PC-9 (cell line): Measurements from ENCODE around the gene HOXA9. TPM values are rescaled to one million over a fixed set of nuclear protein-coding genes. Genes with fewer than 3 reads are reported as not detected.

Experiments
- BruUV-seq: library from RNA; stranded (reverse); fragments of 400-500 nt; replicated peaks from 2 replicates; lab custom pipeline; 2021; lab: Mats Ljungman, UMichigan
- CTCF ChIA-PET: fragments of 300-600 bp; sonication (Branson Sonifier 250); formaldehyde crosslinking; loops from one replicate; lab custom pipeline; 2022; ENCODE audit warnings: antibody characterized with exemption; lab: Charles Lee
- POLR2A ChIA-PET: fragments of 300-600 bp; sonication (Branson Sonifier 250); formaldehyde crosslinking; loops from one replicate; lab custom pipeline; 2022; ENCODE audit warnings: antibody characterized with exemption; ENCODE audit not compliant: unreplicated experiment; lab: Charles Lee
- DNase-seq, 2 experiments: peaks; one replicate each; pipeline versions ENCODE4 v3.0.0 to v3.0.0-alpha.2; 2015 to 2022; ENCODE audit warnings: mixed read lengths in 1 of 2
- H2AFZ ChIP-seq: fragments of 200-600 bp; sonication (generic); 2 replicates; pipeline ENCODE4 v1.8.1; 2017; ENCODE audit warnings: antibody characterized with exemption
- H3F3A ChIP-seq: fragments of 200-600 bp; sonication (generic); 2 replicates; pipeline ENCODE4 v1.8.1; 2017; ENCODE audit warnings: antibody characterized with exemption, mild to moderate bottlenecking, low read depth; ENCODE audit not compliant: insufficient read depth
- H3K27ac ChIP-seq: fragments of 200-600 bp; sonication (generic); 2 replicates; pipeline ENCODE4 v1.6.1; 2016; ENCODE audit warnings: mixed run types
- H3K27me3 ChIP-seq: fragments of 200-600 bp; sonication (generic); 2 replicates; pipeline ENCODE4 v1.6.1; 2016; ENCODE audit warnings: low read depth, mixed run types; ENCODE audit not compliant: insufficient read depth
- H3K36me3 ChIP-seq: fragments of 200-600 bp; sonication (generic); 2 replicates; pipeline ENCODE4 v1.6.1; 2016; ENCODE audit warnings: low read depth, mixed run types
- H3K4me1 ChIP-seq: fragments of 200-600 bp; sonication (generic); replicated peaks from 2 replicates; pipeline ENCODE4 v1.6.1; 2016; ENCODE audit warnings: mixed run types; ENCODE audit not compliant: insufficient read depth
- H3K4me2 ChIP-seq: fragments of 200-600 bp; sonication (generic); 2 replicates; pipeline ENCODE4 v1.6.1; 2017; ENCODE audit warnings: mixed run types
- H3K4me3 ChIP-seq: fragments of 200-600 bp; sonication (generic); 2 replicates; pipeline ENCODE4 v1.6.1; 2016; ENCODE audit warnings: mixed run types
- H3K79me2 ChIP-seq: fragments of 200-600 bp; sonication (generic); 2 replicates; pipeline ENCODE4 v1.6.1; 2017; ENCODE audit warnings: low read depth, mixed run types
- H3K9me2 ChIP-seq: fragments of 200-600 bp; sonication (generic); 2 replicates; pipeline ENCODE4 v1.8.1; 2017; ENCODE audit warnings: mild to moderate bottlenecking; ENCODE audit not compliant: insufficient read depth
- H3K9me3 ChIP-seq: fragments of 200-600 bp; sonication (generic); 2 replicates; pipeline ENCODE4 v1.8.1; 2016; ENCODE audit warnings: low read depth; ENCODE audit not compliant: insufficient read depth
- H4K20me1 ChIP-seq: fragments of 200-600 bp; sonication (generic); 2 replicates; pipeline ENCODE4 v1.8.1; 2017; ENCODE audit not compliant: insufficient read depth
- CTCF ChIP-seq: fragments of 200-600 bp; sonication (generic); conservative IDR thresholded peaks from 2 replicates; pipeline ENCODE4 v1.6.1; 2017; ENCODE audit warnings: mixed run types, antibody characterized with exemption, mild to moderate bottlenecking, moderate library complexity
- EZH2 ChIP-seq: fragments of 200-600 bp; sonication (generic); IDR thresholded peaks from 2 replicates; pipeline ENCODE4 v1.8.0; 2017; ENCODE audit warnings: antibody characterized with exemption, low read depth
- intact Hi-C: fragments of 100-400 bp; cut with micrococcal nuclease; formaldehyde crosslinking; loops from one replicate; pipeline ENCODE4 v1.10.0; 2022; ENCODE audit not compliant: unreplicated experiment
- total RNA-seq: library from RNA; stranded (reverse); gene quantifications from 2 replicates; pipeline ENCODE4 v1.2.3, GENCODE V29; 2021

HOXA9 gene
- total RNA-seq, 1 experiment from 2014 or later = 2.5 TPM

GRCh38 chr7:27172823-27173510 lies 7.6 kb upstream of the HOXA9 start:
- H2AFZ ChIP-seq = no peak overlapping the region
- H3K4me3 ChIP-seq = no peak overlapping the region
- H3K79me2 ChIP-seq = no peaks in the 10 kb centered on the region
- H4K20me1 ChIP-seq = no peaks in the 10 kb centered on the region
- TF ChIP-seq EZH2 (no peak), CTCF (no peak)
- no peaks in the 10 kb centered on the region for H3K27me3 ChIP-seq
- no peaks in the 10 kb centered on the region for H3K9me2 ChIP-seq
- ChIA-PET CTCF (no interaction called here), POLR2A (no interaction called here)
- H3K27ac ChIP-seq = no peak overlapping the region
- no peak for DNase-seq
- H3K4me1 ChIP-seq = peaks cover 20% of the 10 kb centered on the region
- peaks cover 17% of the 10 kb centered on the region for H3F3A ChIP-seq
- H3K36me3 ChIP-seq = no peaks in the 10 kb centered on the region
- no TSS peak for BruUV-seq
- H3K4me2 ChIP-seq = no peak overlapping the region
- intact Hi-C loops = no loop called here
- H3K9me3 ChIP-seq = no peaks in the 10 kb centered on the region

GRCh38 chr7:27172315-27172774 lies 7.0 kb upstream of the HOXA9 start:
- Histone ChIP-seq H3K9me2 (no peaks in the 10 kb centered on the region), H3K27me3 (no peaks in the 10 kb centered on the region), H3K36me3 (no peaks in the 10 kb centered on the region), H3F3A (peaks cover 20% of the 10 kb centered on the region), H2AFZ (no peak overlapping the region), H3K9me3 (no peaks in the 10 kb centered on the region), H3K4me2 (no peak overlapping the region), H3K27ac (no peak overlapping the region), H3K79me2 (no peaks in the 10 kb centered on the region), H3K4me1 (peaks cover 20% of the 10 kb centered on the region), H4K20me1 (no peaks in the 10 kb centered on the region), H3K4me3 (no peak overlapping the region)
- intact Hi-C loops = no loop called here
- TF ChIP-seq CTCF (no peak), EZH2 (no peak)
- DNase-seq = no peak
- ChIA-PET CTCF (no interaction called here), POLR2A (no interaction called here)
- no TSS peak for BruUV-seq

- peaks cover 21% of the 10 kb centered on the region for H3F3A ChIP-seq
- no peak overlapping the region for H3K27ac ChIP-seq
- no peak for TF ChIP-seq CTCF
- TF ChIP-seq EZH2 = no peak
- H3K9me2 ChIP-seq = no peaks in the 10 kb centered on the region
- H3K79me2 ChIP-seq = no peaks in the 10 kb centered on the region
- H4K20me1 ChIP-seq = no peaks in the 10 kb centered on the region
- ChIA-PET POLR2A (interaction anchor here (0.6 kb wide), 1 partner anchor 637 kb away, joined by 4 read pairs; no protein-coding TSS in a partner anchor), CTCF (no interaction called here)
- no peak overlapping the region for H2AFZ ChIP-seq
- no peak overlapping the region for H3K4me3 ChIP-seq
- H3K4me1 ChIP-seq = peaks cover 20% of the 10 kb centered on the region
- H3K4me2 ChIP-seq = no peak overlapping the region
- intact Hi-C loops = no loop called here
- no TSS peak for BruUV-seq
- H3K36me3 ChIP-seq = no peaks in the 10 kb centered on the region
- H3K27me3 ChIP-seq = no peaks in the 10 kb centered on the region
- DNase-seq = no peak
- H3K9me3 ChIP-seq = no peaks in the 10 kb centered on the region
Observed at GRCh38 chr7:27171637-27172314, 6.4 kb upstream of the HOXA9 start.
